ENCODE results near the gene PCBP3. TPM values are rescaled to one million over a fixed set of nuclear protein-coding genes. Genes with fewer than 3 reads are reported as not detected.

The PCBP3 gene
- total and polyA plus RNA-seq, 2 of the 8 experiments (the other 6 are each of a cell fraction or from before 2014, with no cell fraction given): 3.5 to 6.3 TPM

GRCh38 chr21:45750936-45751335 lies 107.4 kb downstream of the PCBP3 start:
- Histone ChIP-seq H2BK120ac (replicated peaks; ENCODE audit: low read depth, low read length) (no peak overlapping the region), H4K5ac (ENCODE audit: insufficient read length, low read depth, low read length) (no peak overlapping the region), H3K79me2 (ENCODE audit: control insufficient read depth in 1 of 2, insufficient read depth in 2 of 2, low read length in 2 of 2) (no peaks in the 10 kb centered on the region), H4K8ac (ENCODE audit: extremely low read depth, insufficient read depth, low read length) (no peak overlapping the region), H2BK15ac (ENCODE audit: low read length) (no peak overlapping the region), H3K56ac (replicated peaks; ENCODE audit: insufficient read length, low read depth, low read length) (no peak overlapping the region), H3K4me2 (ENCODE audit: insufficient read depth in 1 of 2, low read depth in 2 of 2, low read length in 2 of 2) (no peak overlapping the region), H2AK5ac (ENCODE audit: low read depth, low read length) (no peak overlapping the region), H3K4ac (replicated peaks; ENCODE audit: insufficient read length, low read depth, low read length) (no peak overlapping the region), H2AFZ (ENCODE audit: low read length) (no peak overlapping the region), H2BK20ac (ENCODE audit: low read length) (no peak overlapping the region), H3K27ac (ENCODE audit: low read depth, low read length) (no peak overlapping the region), H3K23ac (ENCODE audit: insufficient read length) (no peak overlapping the region), H3K23me2 (ENCODE audit: low read depth, low read length) (no peaks in the 10 kb centered on the region), H3K18ac (ENCODE audit: extremely low read depth, low read length) (no peak overlapping the region), H3K79me1 (ENCODE audit: low read depth, low read length) (no peaks in the 10 kb centered on the region), H3K4me3 (ENCODE audit: extremely low read depth in 1 of 4, insufficient read depth in 2 of 4, low read depth in 3 of 4, low read length in 4 of 4) (no peak overlapping the region), H3K14ac (ENCODE audit: insufficient read length) (no peak overlapping the region), H2BK5ac (ENCODE audit: low read depth, low read length) (no peak overlapping the region), H3K27me3 (replicated peaks in 1 of 4; ENCODE audit: control insufficient read depth in 3 of 4, extremely low read depth in 1 of 4, insufficient read depth in 3 of 4, low read length in 3 of 4) (no peaks in the 10 kb centered on the region), H3K9ac (replicated peaks in 1 of 4; ENCODE audit: extremely low read depth in 1 of 4, low read depth in 3 of 4, low read length in 3 of 4) (no peak overlapping the region), H4K20me1 (replicated peaks in 1 of 2; ENCODE audit: control insufficient read depth in 1 of 2, insufficient read depth in 2 of 2, low read length in 2 of 2) (no peaks in the 10 kb centered on the region), H4K91ac (replicated peaks; ENCODE audit: insufficient read length, low read length) (no peak overlapping the region), H3K4me1 (replicated peaks in 1 of 4; ENCODE audit: control insufficient read depth in 3 of 4, insufficient read depth in 4 of 4, low read length in 3 of 4) (peaks cover 0 to 11% (median 8%) of the 10 kb centered on the region in 4 experiments; a peak in 5 of 7 replicates), H3K9me3 (ENCODE audit: insufficient read depth in 2 of 2, low read depth in 1 of 2, low read length in 1 of 2) (peaks cover 0 to under 1% of the 10 kb centered on the region in 2 experiments; a peak in 1 of 4 replicates), H2BK12ac (ENCODE audit: low read depth, low read length) (no peak overlapping the region), H3K36me3 (ENCODE audit: control insufficient read depth in 2 of 4, insufficient read depth in 4 of 4, low read length in 3 of 4) (no peaks in the 10 kb centered on the region; a peak in 1 of 8 replicates)
- POLR2A ChIA-PET (ENCODE audit: partially characterized antibody): no interaction called here
- no peak for FAIRE-seq
- CTCF ChIA-PET (ENCODE audit: partially characterized antibody): interaction anchor here (0.9 to 1.5 kb wide), 3 partner anchors 136 to 614 kb away, joined by 3 to 5 read pairs (median 3); no protein-coding TSS in a partner anchor
- TF ChIP-seq BCL11A (IDR thresholded peaks at IDR 0.05; ENCODE audit: low read depth in 2 of 2, low read length in 2 of 2) (no peak), JUND (IDR thresholded peaks at IDR 0.05; ENCODE audit: low read length) (no peak), TAF1 (IDR thresholded peaks at IDR 0.05; ENCODE audit: low read depth, low read length) (no peak), ATF2 (IDR thresholded peaks at IDR 0.05; ENCODE audit: low read length) (no peak), RFX5 (IDR thresholded peaks at IDR 0.05; ENCODE audit: borderline replicate concordance, low read depth, low read length) (no peak), CTBP2 (IDR thresholded peaks at IDR 0.05; ENCODE audit: borderline replicate concordance, insufficient read depth, insufficient read length, low read length) (no peak), SRF (IDR thresholded peaks at IDR 0.05; ENCODE audit: low read depth, low read length) (no peak), GABPA (IDR thresholded peaks at IDR 0.05; ENCODE audit: borderline replicate concordance, insufficient read depth, low read length) (no peak)
- DNase-seq (ENCODE audit: low read depth in 1 of 2, low spot score in 2 of 2): no peak
- WGBS, 2 experiments (ENCODE audit: extremely low coverage in 1 of 2, insufficient coverage in 1 of 2, insufficient read length in 1 of 2, insufficient replicate concordance in 2 of 2, low coverage in 1 of 2, low lambda C conversion rate in 2 of 2, missing lambda C conversion rate in 1 of 2): 88% methylated on average over 5 of the region's 5 CpGs; no CpG with 5 or more reads in 1 of the 2 experiments
